Endothelial cell of umbilical vein (primary cell): ENCODE results near the gene MASP2. TPM values are rescaled to one million over a fixed set of nuclear protein-coding genes. Genes with fewer than 3 reads are reported as not detected.

Source experiments
- BruUV-seq: library from RNA; stranded (reverse); fragments of 400-500 nt; replicated peaks from 2 replicates; lab custom pipeline; 2021; lab: Mats Ljungman, UMichigan
- CTCF ChIA-PET: fragments of 300-600, 350-600 bp; sonication (Branson Sonifier 250); formaldehyde crosslinking; loops from one replicate; lab custom pipeline; 2021; ENCODE audit warnings: antibody characterized with exemption, inconsistent platforms; lab: Charles Lee
- POLR2A ChIA-PET: fragments of 300-600, 350-600 bp; sonication (Branson Sonifier 250); formaldehyde crosslinking; loops from one replicate; lab custom pipeline; 2021; ENCODE audit warnings: antibody characterized with exemption, inconsistent platforms; lab: Charles Lee
- DNase-seq: peaks from one replicate; pipeline ENCODE4 v3.0.0-alpha.2; 2011; ENCODE audit warnings: low read depth, low spot score
- FAIRE-seq: peaks from 2 replicates; lab custom pipeline; 2011; peaks lifted over from hg19 to GRCh38; lab: Jason Lieb, UNC
- H2AFZ ChIP-seq: 2 replicates; pipeline ENCODE4 v1.6.0; 2012; ENCODE audit warnings: low read depth, low read length, control low read depth, inconsistent platforms
- H3K27ac ChIP-seq: 2 replicates; pipeline ENCODE4 v1.5.1; 2011; ENCODE audit warnings: low read depth, mild to moderate bottlenecking, control low read depth, low read length, moderate library complexity; ENCODE audit not compliant: insufficient read depth
- H3K27me3 ChIP-seq, 2 experiments: 2 replicates each; pipeline versions ENCODE4 v1.6.0 to v1.6.1; 2011; ENCODE audit warnings: low read length in 2 of 2, mixed read lengths in 1 of 2; ENCODE audit not compliant: control insufficient read depth in 2 of 2, insufficient read depth in 2 of 2
- H3K36me3 ChIP-seq, 2 experiments: 2 replicates in 1 of 2; 3 replicates in 1 of 2; pipeline ENCODE4 v1.5.1; 2011; ENCODE audit warnings: low read length in 2 of 2, mild to moderate bottlenecking in 1 of 2, moderate library complexity in 1 of 2; ENCODE audit not compliant: control insufficient read depth in 2 of 2, insufficient read depth in 2 of 2; ENCODE audit errors: extremely low read depth in 1 of 2
- H3K4me1 ChIP-seq: 3 replicates; pipeline ENCODE4 v1.5.1; 2011; ENCODE audit warnings: mild to moderate bottlenecking, low read length; ENCODE audit not compliant: control insufficient read depth, insufficient read depth; ENCODE audit errors: extremely low read depth
- H3K4me2 ChIP-seq: 2 replicates; pipeline ENCODE4 v1.6.1; 2011; ENCODE audit warnings: low read length, control low read depth, mixed read lengths; ENCODE audit not compliant: insufficient read depth
- H3K4me3 ChIP-seq, 3 experiments: fragments of 200-600 bp in 1 of 3; sonication (generic), shearing (Covaris generic) in 1 of 3; replicated peaks in 1 of 3; 2 replicates each; pipeline ENCODE4 v1.5.1; 2011 to 2016; ENCODE audit warnings: control low read depth in 3 of 3, low read length in 3 of 3, mild to moderate bottlenecking in 2 of 3, inconsistent platforms in 1 of 3, low read depth in 1 of 3, moderate library complexity in 1 of 3; ENCODE audit not compliant: insufficient read depth in 1 of 3
- H3K79me2 ChIP-seq: 2 replicates; pipeline ENCODE4 v1.6.0; 2012; ENCODE audit warnings: low read length, inconsistent platforms; ENCODE audit not compliant: control insufficient read depth, insufficient read depth
- H3K9ac ChIP-seq: replicated peaks from 2 replicates; pipeline ENCODE3; 2011; ENCODE audit warnings: low read length, control low read depth; ENCODE audit not compliant: insufficient read depth; ENCODE audit errors: extremely low read depth
- H3K9me1 ChIP-seq: replicated peaks from 3 replicates; pipeline ENCODE4 v1.6.0; 2011; ENCODE audit warnings: mild to moderate bottlenecking, low read length; ENCODE audit not compliant: control insufficient read depth, insufficient read depth; ENCODE audit errors: extremely low read depth
- H3K9me3 ChIP-seq: replicated peaks from 2 replicates; pipeline ENCODE4 v1.5.1; 2012; ENCODE audit warnings: low read length, inconsistent platforms; ENCODE audit not compliant: control insufficient read depth, insufficient read depth
- H4K20me1 ChIP-seq: replicated peaks from 2 replicates; pipeline ENCODE3; 2011; ENCODE audit warnings: mild to moderate bottlenecking, low read length; ENCODE audit not compliant: control insufficient read depth, insufficient read depth; ENCODE audit errors: extremely low read depth
- CTCF ChIP-seq, 2 donors: IDR thresholded peaks; 1 replicate in 1 of 2; 2 replicates in 1 of 2; pipeline ENCODE4 v1.5.1; 2011; ENCODE audit warnings: low read length in 2 of 2, mild to moderate bottlenecking in 2 of 2, moderate library complexity in 2 of 2, control low read depth in 1 of 2, inconsistent platforms in 1 of 2, low read depth in 1 of 2; ENCODE audit not compliant: insufficient read depth in 1 of 2; ENCODE audit errors: extremely low read depth in 1 of 2
- EZH2 ChIP-seq: IDR thresholded peaks from 2 replicates; pipeline ENCODE4 v1.6.1; 2012; ENCODE audit warnings: borderline replicate concordance, low read depth, mild to moderate bottlenecking, moderate library complexity, low read length, inconsistent platforms; ENCODE audit not compliant: severe bottlenecking
- FOS ChIP-seq: IDR thresholded peaks from 2 replicates; pipeline ENCODE4 v1.6.1; 2011; ENCODE audit warnings: mild to moderate bottlenecking, low read length, moderate library complexity, borderline replicate concordance; ENCODE audit not compliant: insufficient read depth
- GATA2 ChIP-seq: IDR thresholded peaks from 2 replicates; pipeline ENCODE4 v1.7.0; 2011; ENCODE audit warnings: low read depth, mild to moderate bottlenecking, moderate library complexity, mixed read lengths, low read length; ENCODE audit not compliant: insufficient read length, insufficient read depth
- JUN ChIP-seq: IDR thresholded peaks from 2 replicates; pipeline ENCODE4 v1.6.1; 2011; ENCODE audit warnings: borderline replicate concordance, low read depth; ENCODE audit not compliant: insufficient read length, insufficient read depth
- MAX ChIP-seq: IDR thresholded peaks from 2 replicates; pipeline ENCODE4 v1.6.1; 2011; ENCODE audit not compliant: insufficient read depth, insufficient read length
- MYC ChIP-seq: IDR thresholded peaks from one replicate; pipeline ENCODE4 v1.6.1; 2011; ENCODE audit warnings: mild to moderate bottlenecking, low read depth, low read length
- POLR2A ChIP-seq: IDR thresholded peaks from 2 replicates; pipeline ENCODE4 v1.6.1; 2012; ENCODE audit warnings: low read depth, mild to moderate bottlenecking, control low read depth, low read length
- POLR2AphosphoS5 ChIP-seq: IDR thresholded peaks from 2 replicates; pipeline ENCODE4 v1.6.1; 2012; ENCODE audit warnings: low read depth, mild to moderate bottlenecking, control low read depth, low read length, moderate library complexity; ENCODE audit not compliant: insufficient read depth
- dilution Hi-C: fragments of 300-500 bp; cut with MboI; formaldehyde crosslinking; loops from one replicate; pipeline ENCODE4 v1.15.0; 2019; ENCODE audit warnings: low sequenced_read_pairs; ENCODE audit not compliant: extremely low pct_ligation_motif_present
- intact Hi-C: fragments of 100-400 bp; cut with micrococcal nuclease; formaldehyde crosslinking; loops from one replicate; pipeline ENCODE4 v1.10.0; 2022
- polyA plus RNA-seq, 4 experiments: library from polyadenylated mRNA; depleted of rRNA in 3 of 4; stranded (reverse) in 3 of 4; unstranded in 1 of 4; fragments of >200 nt; gene quantifications; 2 replicates each; pipeline versions ENCODE4 v1.2.1 to v1.2.3, GENCODE V29; 2011 to 2012; ENCODE audit warnings: missing spikeins in 1 of 4
- total RNA-seq: library from RNA; stranded (reverse); gene quantifications from 2 replicates; pipeline ENCODE4 v1.2.3, GENCODE V29; 2021

The MASP2 gene
- total and polyA plus RNA-seq, 2 donors (not counting 3 experiments of a cell fraction or from before 2014, with no cell fraction given), result 0.53 TPM; not detected in 1

- no peaks in the 10 kb centered on the region for H3K4me1 ChIP-seq
- POLR2A ChIA-PET, result no interaction called here
- no peak overlapping the region for H3K4me2 ChIP-seq
- no peaks in the 10 kb centered on the region for H3K79me2 ChIP-seq
- H3K27ac ChIP-seq, result no peak overlapping the region
- no peak for TF ChIP-seq MAX
- TF ChIP-seq CTCF (IDR thresholded peaks at IDR 0.05; ENCODE audit: extremely low read depth in 1 of 2, insufficient read depth in 1 of 2, low read depth in 1 of 2, low read length in 2 of 2), result no peak
- TF ChIP-seq EZH2, result no peak
- TF ChIP-seq POLR2A, result no peak
- TF ChIP-seq GATA2, result no peak
- no peak for TF ChIP-seq FOS
- no peak for TF ChIP-seq POLR2AphosphoS5
- no peak for TF ChIP-seq JUN
- no peak for TF ChIP-seq MYC
- no peak overlapping the region for H3K4me3 ChIP-seq
- H3K27me3 ChIP-seq, result no peaks in the 10 kb centered on the region
- no peak for DNase-seq
- intact Hi-C loops, result no loop called here
- H3K9ac ChIP-seq, result no peak overlapping the region
- H3K9me1 ChIP-seq, result no peaks in the 10 kb centered on the region
- dilution Hi-C loops, result no loop called here
- no peak for FAIRE-seq
- H3K9me3 ChIP-seq, result no peaks in the 10 kb centered on the region
- H2AFZ ChIP-seq, result no peak overlapping the region
- CTCF ChIA-PET, result no interaction called here
- no TSS peak for BruUV-seq
- H3K36me3 ChIP-seq, result no peaks in the 10 kb centered on the region
- no peaks in the 10 kb centered on the region for H4K20me1 ChIP-seq
Observed at GRCh38 chr1:11000526-11000925, 46.5 kb downstream of the MASP2 start.
